ENCODE results near the gene CH25H.

CH25H gene

GRCh38 chr10:89209718-89210117 lies 2.6 kb upstream of the CH25H start:
- no peak for TF ChIP-seq MAX (IDR thresholded peaks at IDR 0.05; ENCODE audit: low read depth, low read length)
- no peak overlapping the region for H3K4me3 ChIP-seq (ENCODE audit: low read depth, low read length)
- no peak for DNase-seq (ENCODE audit: low read depth)

GRCh38 chr10:89207801-89208551 lies 859 bp upstream of the CH25H start:
- peak; percentile 43 for DNase-seq (ENCODE audit: low read depth)
- no peak for TF ChIP-seq POLR2A (IDR thresholded peaks at IDR 0.05; ENCODE audit: extremely low read depth, insufficient read length)
- TF ChIP-seq MAX (IDR thresholded peaks at IDR 0.05; ENCODE audit: low read depth, low read length), result no peak
- no peak for TF ChIP-seq MYC (IDR thresholded peaks at IDR 0.05; ENCODE audit: low read depth, low read length)
- no peak for TF ChIP-seq CTCF (IDR thresholded peaks at IDR 0.05; ENCODE audit: low read depth, low read length)
- peak overlapping the region; percentile 30 for H3K4me3 ChIP-seq (ENCODE audit: low read depth, low read length)

- TF ChIP-seq MAX (IDR thresholded peaks at IDR 0.05; ENCODE audit: low read depth, low read length), result no peak
- no peak for TF ChIP-seq POLR2A (IDR thresholded peaks at IDR 0.05; ENCODE audit: extremely low read depth, insufficient read length)
- TF ChIP-seq MYC (IDR thresholded peaks at IDR 0.05; ENCODE audit: low read depth, low read length), result no peak
- no peak for TF ChIP-seq CTCF (IDR thresholded peaks at IDR 0.05; ENCODE audit: low read depth, low read length)
- H3K4me3 ChIP-seq (ENCODE audit: low read depth, low read length), result no peak overlapping the region
- DNase-seq (ENCODE audit: low read depth), result peak; percentile 6
Observed at GRCh38 chr10:89206402-89207180, 526 bp downstream of the CH25H start.

- no peak overlapping the region for H3K4me3 ChIP-seq (ENCODE audit: low read depth, low read length)
- TF ChIP-seq MAX (IDR thresholded peaks at IDR 0.05; ENCODE audit: low read depth, low read length) (no peak), MYC (IDR thresholded peaks at IDR 0.05; ENCODE audit: low read depth, low read length) (no peak), CTCF (IDR thresholded peaks at IDR 0.05; ENCODE audit: low read depth, low read length) (no peak), POLR2A (IDR thresholded peaks at IDR 0.05; ENCODE audit: extremely low read depth, insufficient read length) (no peak)
- no peak for DNase-seq (ENCODE audit: low read depth)
Observed at GRCh38 chr10:89204621-89205185, 2.4 kb downstream of the CH25H start.

GRCh38 chr10:89203237-89203636 lies 3.9 kb downstream of the CH25H start:
- H3K4me3 ChIP-seq (ENCODE audit: low read depth, low read length), result no peak overlapping the region
- DNase-seq (ENCODE audit: low read depth), result no peak
- TF ChIP-seq MYC (IDR thresholded peaks at IDR 0.05; ENCODE audit: low read depth, low read length), result no peak
- TF ChIP-seq CTCF (IDR thresholded peaks at IDR 0.05; ENCODE audit: low read depth, low read length), result no peak
- no peak for TF ChIP-seq MAX (IDR thresholded peaks at IDR 0.05; ENCODE audit: low read depth, low read length)
- TF ChIP-seq POLR2A (IDR thresholded peaks at IDR 0.05; ENCODE audit: extremely low read depth, insufficient read length), result no peak

GRCh38 chr10:89202033-89202425 lies 5.1 kb downstream of the CH25H start:
- TF ChIP-seq POLR2A (IDR thresholded peaks at IDR 0.05; ENCODE audit: extremely low read depth, insufficient read length) (no peak), MAX (IDR thresholded peaks at IDR 0.05; ENCODE audit: low read depth, low read length) (no peak), CTCF (IDR thresholded peaks at IDR 0.05; ENCODE audit: low read depth, low read length) (no peak), MYC (IDR thresholded peaks at IDR 0.05; ENCODE audit: low read depth, low read length) (no peak)
- H3K4me3 ChIP-seq (ENCODE audit: low read depth, low read length), result no peak overlapping the region
- no peak for DNase-seq (ENCODE audit: low read depth)
